GM12801 (cell line): ENCODE results near the gene PANK3.

Experiments
- CTCF ChIP-seq: IDR thresholded peaks from one replicate; pipeline ENCODE4 v1.5.1; 2011; ENCODE audit warnings: control low read depth; ENCODE audit not compliant: insufficient read length; ENCODE audit errors: extremely low read depth

The PANK3 gene

GRCh38 chr5:168578538-168579487 lies at the start of gene PANK3:
TSS of gene PANK3 (minus strand) at chr5:168579368. CDS start at chr5:168579283, 85 bp downstream.
- no peak for TF ChIP-seq CTCF

- no peak for TF ChIP-seq CTCF
These were observed 45.7 kb upstream of the PANK3 start for GRCh38 chr5:168624850-168625364.

- TF ChIP-seq CTCF, result no peak
These were observed 41.6 kb upstream of the PANK3 start for GRCh38 chr5:168620807-168621206.

- no peak for TF ChIP-seq CTCF
These were observed 35.5 kb upstream of the PANK3 start for GRCh38 chr5:168614661-168615060.

- TF ChIP-seq CTCF, result no peak
These were observed 34.8 kb upstream of the PANK3 start for GRCh38 chr5:168613996-168614395.

- TF ChIP-seq CTCF, result no peak
These were observed 34.2 kb upstream of the PANK3 start for GRCh38 chr5:168613396-168613795.

GRCh38 chr5:168612996-168613395 lies 33.8 kb upstream of the PANK3 start:
- no peak for TF ChIP-seq CTCF
